GM21381 (cell line): ENCODE results near the gene MLXIP.
A peak's percentile ranks its signal among the peaks of the same experiment; 100 is the strongest.
"Not testable (repeated sequence)": the region's sequence is repeated elsewhere in the genome, so short reads cannot be mapped to it uniquely, and the experiment has no call there.

Experiments used
- ATAC-seq: cut with Tn5 transposase; IDR thresholded peaks from one replicate; pipeline ENCODE4 v1.9.1; 2021; ENCODE audit warnings: mild to moderate bottlenecking, moderate library complexity; ENCODE audit not compliant: unreplicated experiment

The MLXIP gene

GRCh38 chr12:122144885-122145284, 66.3 kb downstream of the MLXIP start:
- no peak for ATAC-seq

DNA sequence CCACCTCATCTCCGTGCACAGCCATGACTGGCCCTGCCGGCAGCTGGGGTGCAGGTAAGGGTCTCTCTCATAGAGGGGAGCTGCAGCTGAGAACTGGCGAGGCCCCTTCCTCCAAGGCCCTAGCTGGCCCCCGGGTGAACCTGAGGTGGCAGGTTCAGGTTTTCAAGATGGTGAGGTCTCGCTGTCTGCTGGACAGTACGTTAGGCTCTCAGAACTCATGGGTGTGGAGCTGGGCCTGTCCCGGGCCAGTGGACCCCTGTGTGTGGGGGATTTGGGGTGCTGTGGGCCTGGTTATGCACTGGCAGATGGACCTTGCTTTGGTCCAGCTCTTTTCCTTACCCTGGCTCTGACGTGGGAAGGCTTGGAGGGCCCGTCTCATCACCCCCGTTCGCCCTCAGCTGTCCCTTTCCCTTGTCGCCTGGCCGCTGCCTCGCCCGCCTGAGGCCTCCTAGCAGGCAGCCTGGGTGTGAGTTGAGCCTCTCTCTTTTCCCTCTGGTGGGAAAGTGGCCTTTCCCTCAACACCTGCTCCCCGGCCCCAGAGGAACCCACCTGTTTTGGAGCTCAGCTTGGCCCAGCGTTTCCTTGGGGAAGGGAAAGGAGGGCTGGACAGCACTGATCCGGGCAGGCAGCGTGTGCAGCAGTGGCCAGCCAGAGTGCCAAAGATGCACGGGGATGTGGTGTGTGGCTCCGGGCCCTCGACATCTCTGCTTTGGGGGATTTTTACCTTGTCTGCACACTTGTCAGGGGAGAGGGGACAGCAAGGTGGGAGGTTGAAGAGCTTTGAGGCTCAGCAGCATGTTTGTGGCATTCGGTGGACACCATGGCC, 67.2 kb downstream of the MLXIP start:
- ATAC-seq = no peak

DNA sequence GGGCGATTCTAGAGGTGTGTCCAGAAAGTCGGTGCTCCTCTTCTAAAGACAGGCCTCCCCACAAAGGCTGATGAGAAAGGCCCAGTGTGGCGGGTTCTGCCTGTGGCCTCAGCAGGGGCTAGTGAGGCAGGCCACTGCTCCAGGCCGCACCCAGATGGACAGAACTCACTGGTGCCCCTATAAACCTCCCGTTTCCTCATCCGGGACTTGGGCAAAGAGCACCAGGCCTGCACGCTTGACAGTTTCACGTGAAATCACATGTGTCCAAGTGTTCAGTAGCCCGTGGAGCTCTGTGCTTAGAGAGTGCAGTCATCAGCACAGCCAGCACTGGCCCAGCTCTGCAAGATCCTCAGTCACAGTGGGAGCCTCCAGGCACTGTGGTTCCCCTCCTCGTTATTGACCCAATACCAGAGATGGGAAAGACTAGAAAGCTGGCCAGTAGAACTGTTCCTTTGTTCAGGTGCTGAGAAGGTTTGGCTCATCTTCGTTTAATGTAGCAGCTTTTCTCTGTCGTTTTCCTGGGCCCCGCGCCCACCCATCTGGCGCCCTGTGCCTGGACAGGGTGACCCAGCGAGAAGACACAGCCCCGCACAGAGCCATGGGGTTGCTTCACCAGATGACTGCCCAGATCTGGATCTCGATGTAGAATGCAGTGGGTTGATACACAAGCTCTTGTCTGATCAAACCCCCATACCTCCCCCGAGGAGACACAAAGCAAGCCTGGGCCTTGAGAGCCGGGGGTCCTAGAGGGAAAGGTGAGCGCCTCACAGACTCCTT, 69.1 kb downstream of the MLXIP start:
- no peak for ATAC-seq

DNA sequence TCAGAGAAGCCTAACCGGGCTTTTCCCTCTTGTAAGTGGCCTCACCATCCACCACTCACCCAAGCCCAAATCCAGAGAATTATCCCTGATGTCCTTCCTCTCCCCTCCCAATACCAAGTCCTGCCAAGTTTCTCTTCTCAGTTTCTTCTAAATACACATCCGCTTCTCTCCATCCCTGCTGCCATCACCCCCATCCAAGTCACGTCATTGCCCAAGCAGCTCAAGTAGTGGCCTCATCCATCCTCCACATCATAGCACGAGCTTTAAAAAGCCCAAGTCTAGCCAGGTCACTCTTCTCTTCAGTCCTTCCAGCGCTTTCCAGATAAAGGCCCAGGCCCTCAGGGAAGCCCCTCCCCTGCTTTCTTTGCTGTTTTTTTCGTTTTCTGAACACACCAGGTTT, 70.1 kb downstream of the MLXIP start:
- ATAC-seq = no peak

DNA sequence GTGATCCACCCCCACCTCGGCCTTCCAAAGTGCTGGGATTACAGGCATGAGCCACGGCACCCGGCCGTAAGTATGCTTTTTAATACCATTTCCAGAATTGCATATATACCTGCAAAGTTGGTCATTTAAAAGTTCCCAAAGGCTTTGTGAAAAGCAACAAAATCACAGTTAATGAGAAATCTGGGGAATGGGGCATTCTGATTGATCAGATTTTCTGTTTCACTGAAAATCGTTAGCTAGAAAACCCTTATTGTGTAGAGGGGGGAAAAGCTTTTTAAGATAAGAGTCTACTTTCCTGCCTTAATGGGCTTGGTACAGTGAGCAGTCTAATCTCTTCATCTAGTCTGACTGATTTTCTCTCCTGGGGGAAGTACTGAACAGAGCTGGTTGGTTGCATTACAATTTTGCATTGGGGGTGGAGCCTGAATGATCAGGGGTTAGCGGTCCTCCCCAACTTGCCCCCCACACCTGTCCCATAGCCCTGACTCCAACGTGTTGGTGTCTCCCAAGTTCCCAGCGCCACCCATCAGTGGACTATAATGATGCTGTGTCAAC, 71.6 kb downstream of the MLXIP start:
- ATAC-seq = no peak

GRCh38 chr12:122152754-122153153, 74.2 kb downstream of the MLXIP start:
- ATAC-seq = no peak

DNA sequence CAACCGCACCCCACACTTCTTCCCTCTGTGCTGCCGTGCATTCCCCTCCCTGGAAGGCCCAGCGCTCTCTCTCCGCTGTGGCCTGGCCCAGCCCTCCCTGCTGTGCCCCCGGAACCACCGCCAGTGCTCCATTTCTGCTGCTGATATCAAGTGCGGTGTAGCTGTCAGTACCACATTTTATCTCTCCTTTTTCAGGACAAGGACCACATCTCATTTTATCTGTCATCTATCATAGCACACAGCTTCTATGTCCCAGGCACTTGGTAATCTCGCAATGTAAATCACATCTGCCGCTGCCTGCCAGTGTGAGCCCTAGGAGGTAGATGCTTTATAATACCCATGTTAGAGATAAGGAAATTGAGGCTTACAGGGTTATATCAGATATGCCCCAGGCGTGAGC, 77.1 kb downstream of the MLXIP start:
- ATAC-seq = no peak

DNA sequence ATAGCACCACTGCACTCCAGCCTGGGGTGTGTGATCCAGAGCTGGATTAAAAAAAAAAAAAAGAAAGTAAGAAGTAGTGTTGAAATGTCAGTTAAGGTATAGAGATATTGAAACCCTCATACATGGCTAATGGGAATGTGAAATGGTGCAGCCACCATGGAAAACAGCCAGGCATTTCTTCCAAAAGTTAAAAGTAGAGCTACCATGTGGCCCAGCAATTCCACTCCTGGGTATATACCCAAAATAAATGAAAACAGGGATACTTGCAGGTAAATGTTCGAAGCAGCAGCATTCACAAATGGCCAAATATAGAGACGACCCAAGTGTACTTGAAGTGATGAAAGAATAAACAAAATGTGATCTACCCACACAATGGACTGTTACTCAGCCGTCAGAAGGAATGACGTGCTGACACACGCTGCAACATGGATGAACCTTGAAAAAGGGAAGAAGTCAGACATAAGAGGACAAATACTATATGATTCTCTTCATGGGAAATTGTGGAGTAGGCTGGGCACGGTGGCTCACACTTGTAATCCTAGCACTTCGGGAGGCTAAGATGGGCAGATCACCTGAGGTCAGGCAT, 80.2 kb downstream of the MLXIP start:
- no peak for ATAC-seq

- ATAC-seq = no peak
Measured at GRCh38 chr12:122159882-122160281, 81.3 kb downstream of the MLXIP start.

- no peak for ATAC-seq
Measured at GRCh38 chr12:122160761-122161160, 82.2 kb downstream of the MLXIP start.

DNA sequence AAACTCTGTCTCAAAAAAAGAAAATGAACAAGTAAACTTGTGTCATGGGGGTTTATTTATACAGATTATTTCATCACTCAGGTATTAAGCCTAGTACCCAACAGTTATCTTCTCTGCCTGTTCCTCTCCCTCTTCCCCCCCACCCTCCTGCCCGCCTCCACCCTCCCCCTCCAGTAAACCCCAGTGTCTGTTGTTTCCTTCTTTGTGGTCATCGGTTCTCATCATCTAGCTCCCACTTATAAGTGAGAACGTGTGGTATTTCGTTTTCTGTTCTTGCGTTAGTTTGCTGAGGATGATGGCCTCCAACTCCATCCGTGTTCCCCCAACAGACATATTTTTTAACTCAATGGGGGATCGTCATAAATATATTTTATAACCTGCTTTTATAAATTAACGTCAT, 83.1 kb downstream of the MLXIP start:
- no peak for ATAC-seq

DNA sequence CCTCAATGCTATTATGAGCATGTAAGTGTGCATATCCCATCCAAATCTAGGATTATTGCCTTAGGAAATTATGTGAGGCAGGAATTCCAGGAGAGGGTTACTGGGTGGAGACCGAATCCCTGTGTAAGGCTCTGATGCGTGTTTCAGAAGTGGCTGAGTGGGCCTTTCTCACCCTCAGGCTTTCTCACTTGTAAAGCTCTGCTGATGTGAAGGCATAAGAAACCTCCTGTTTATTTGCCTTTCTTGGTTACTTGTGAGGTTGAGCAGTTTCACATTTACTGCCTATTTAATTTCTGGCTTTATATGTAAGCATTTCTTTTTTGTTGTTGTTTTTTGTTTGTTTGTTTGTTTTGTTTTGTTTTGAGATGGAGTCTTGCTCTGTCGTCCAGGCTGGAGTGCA, 84.4 kb downstream of the MLXIP start:
- no peak for ATAC-seq

DNA sequence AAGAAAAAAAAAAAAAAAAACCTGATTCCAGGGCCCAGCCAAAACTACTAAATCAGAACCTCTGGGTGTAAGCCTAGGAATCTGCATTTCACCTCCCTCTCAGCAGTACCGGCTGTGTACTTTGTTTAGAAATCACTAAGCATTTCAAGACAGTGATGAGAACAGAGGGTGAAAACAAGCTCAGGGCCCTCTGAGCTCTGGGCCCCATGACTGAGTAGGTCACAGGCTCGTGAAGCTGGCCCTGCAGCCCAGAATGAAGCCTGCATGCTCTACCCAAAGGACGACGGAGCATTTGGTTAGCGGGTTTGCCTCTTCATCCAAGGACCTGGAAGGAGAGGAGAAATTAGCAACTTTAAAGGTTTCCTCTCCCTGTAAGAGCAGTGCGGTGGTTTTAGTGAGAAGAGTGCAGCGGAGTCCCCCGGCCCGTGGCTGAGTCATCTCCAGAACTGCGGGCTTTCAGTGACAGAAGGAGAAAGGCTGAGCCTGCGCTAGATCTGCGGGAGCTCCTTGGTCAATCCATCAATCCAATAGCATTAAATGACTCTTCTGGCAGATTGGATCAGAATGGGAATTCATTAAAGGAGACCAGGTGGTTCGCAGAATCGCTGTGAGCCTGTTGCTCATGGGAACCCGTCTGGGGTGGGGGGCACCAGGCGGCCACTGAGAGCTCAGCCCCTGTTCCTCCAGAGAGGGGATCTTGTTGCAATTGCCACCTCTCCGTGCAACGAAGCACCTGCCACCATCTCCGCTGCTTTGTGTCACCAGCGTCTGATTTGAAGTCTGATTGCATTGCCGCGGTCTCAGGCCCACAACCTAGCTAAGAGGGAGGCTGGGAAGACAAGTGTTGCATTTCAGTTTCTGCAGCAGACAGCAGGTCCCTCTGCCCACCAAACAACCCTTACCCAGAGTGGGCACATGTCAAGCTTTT, 88.1 kb downstream of the MLXIP start:
- peak; percentile 62 for ATAC-seq

DNA sequence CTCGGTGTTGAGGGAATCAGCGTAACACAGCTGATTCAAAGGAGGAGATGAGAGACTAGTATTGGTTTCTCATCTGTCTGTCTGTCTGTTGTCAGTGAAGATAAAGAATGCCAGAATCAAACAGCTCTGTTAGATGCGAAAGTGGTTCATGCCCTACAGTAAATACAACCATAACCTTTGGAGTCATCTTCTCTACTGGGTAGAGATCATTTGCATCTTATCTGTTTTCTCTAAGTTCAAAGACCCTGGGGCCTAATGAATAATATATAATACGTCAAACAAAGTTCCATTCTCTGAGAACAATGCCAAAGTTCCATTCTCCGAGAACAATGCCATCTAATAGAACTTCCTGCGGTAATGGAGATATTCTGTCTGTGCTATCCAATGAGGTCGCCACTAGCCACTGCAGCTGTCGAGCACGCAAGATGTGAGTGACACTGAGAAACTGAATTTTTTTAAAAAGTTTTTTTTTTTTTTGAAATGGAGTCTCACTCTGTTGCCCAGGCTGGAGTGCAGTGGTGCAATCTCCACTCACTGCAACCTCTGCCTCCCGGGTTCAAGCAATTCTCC, 88.9 kb downstream of the MLXIP start:
- ATAC-seq = no peak

- ATAC-seq = no peak
Measured at GRCh38 chr12:122168492-122168891, 89.9 kb downstream of the MLXIP start.

- no peak for ATAC-seq
Measured at GRCh38 chr12:122171399-122171798, 92.8 kb downstream of the MLXIP start.

DNA sequence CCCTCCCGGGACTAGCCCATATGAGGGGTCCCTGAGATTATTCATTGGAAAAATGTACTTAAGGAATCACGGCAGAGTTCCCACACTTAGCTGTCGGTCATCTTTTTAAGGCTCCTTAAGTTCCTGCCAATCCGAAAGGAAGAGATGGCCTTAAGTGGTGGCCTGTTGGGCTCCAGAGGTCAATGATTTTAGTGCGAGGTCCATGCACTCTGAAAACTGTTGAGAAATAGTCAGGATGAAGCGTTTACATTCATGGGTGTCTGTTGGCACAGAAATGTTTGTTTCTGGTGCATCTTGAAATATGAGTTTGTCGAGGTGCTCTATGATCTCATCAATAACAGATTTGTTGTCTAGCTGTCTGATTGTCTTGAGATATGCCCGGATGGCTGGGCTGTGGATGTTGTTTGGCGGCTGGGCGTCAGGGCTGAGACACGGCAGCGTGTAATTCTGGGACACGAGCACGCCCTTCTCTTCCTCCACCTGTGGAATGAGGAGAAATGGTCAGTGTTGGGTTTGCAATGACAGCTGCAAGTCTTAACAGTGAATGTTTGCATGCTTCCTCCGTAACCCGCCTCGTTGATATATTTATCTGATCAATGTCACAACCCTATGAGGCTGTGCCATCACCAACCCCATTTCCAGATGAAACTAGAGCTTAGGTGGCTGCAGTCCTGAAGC, 93.8 kb downstream of the MLXIP start:
- ATAC-seq = no peak

GRCh38 chr12:122174155-122174845, 95.7 kb downstream of the MLXIP start, which contains the start of gene IL31:
Gene IL31, minus strand, starts transcription at chr12:122174221. Its CDS starts 49 bp downstream, at chr12:122174172.
- ATAC-seq = no peak

DNA sequence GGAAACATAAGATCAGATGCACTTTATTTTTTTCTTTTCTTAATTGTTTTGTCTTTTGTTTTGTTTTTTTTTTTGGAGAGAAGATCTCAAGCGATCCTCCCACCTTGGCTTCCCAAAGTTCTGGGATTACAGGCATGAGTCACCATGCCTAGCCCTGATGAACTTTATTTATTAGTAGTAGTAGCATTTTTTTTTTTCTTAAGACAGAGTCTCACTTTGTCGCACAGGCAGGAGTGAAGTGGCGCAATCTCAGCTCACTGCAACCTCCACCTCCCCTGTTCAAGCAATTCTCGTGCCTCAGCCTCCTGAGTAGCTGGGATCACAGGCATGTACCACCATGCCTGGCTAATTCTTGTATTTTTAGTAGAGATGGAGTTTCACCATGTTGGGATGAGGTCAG, 97.9 kb downstream of the MLXIP start:
- not testable (repeated sequence) for ATAC-seq
